ENCODE data around the gene NUP205. TPM values are rescaled to one million over a fixed set of nuclear protein-coding genes. Genes with fewer than 3 reads are reported as not detected.

The NUP205 gene
- total RNA-seq, 1 donor from 2014 or later: 27.0 TPM

DNA sequence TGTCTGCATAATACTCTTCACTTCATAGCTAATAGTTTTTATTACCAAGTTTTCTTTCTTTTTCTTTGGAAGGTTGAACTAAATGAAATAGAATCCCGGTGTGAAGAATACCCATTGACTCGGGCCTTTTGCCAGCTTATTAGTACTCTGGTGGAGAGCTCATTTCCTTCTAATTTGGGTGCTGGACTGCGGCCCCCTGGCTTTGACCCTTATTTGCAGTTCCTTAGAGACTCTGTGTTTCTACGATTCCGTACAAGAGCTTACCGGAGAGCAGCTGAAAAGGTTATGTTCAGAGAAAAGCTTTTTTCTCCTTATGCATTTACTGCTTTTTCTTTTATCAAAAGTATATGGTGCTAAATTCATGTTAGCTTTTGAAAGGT lies 40.2 kb downstream of the NUP205 start:
- H3K27me3 Mint-ChIP-seq (ENCODE audit: low read depth): no peaks in the 10 kb centered on the region
- peaks cover 10% of the 10 kb centered on the region for H3K4me1 Mint-ChIP-seq (ENCODE audit: low read depth)
- no peak overlapping the region for H3K4me3 Mint-ChIP-seq (ENCODE audit: unreplicated experiment)
- no peaks in the 10 kb centered on the region for H3K9me3 Mint-ChIP-seq (ENCODE audit: low read depth)
- DNase-seq (ENCODE audit: low spot score): no peak
- TF ChIP-seq, protein P1, sequence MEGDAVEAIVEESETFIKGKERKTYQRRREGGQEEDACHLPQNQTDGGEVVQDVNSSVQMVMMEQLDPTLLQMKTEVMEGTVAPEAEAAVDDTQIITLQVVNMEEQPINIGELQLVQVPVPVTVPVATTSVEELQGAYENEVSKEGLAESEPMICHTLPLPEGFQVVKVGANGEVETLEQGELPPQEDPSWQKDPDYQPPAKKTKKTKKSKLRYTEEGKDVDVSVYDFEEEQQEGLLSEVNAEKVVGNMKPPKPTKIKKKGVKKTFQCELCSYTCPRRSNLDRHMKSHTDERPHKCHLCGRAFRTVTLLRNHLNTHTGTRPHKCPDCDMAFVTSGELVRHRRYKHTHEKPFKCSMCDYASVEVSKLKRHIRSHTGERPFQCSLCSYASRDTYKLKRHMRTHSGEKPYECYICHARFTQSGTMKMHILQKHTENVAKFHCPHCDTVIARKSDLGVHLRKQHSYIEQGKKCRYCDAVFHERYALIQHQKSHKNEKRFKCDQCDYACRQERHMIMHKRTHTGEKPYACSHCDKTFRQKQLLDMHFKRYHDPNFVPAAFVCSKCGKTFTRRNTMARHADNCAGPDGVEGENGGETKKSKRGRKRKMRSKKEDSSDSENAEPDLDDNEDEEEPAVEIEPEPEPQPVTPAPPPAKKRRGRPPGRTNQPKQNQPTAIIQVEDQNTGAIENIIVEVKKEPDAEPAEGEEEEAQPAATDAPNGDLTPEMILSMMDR (IDR thresholded peaks at IDR 0.05): no peak
- no peak overlapping the region for H3K27ac Mint-ChIP-seq (ENCODE audit: unreplicated experiment)
- H3K36me3 Mint-ChIP-seq (ENCODE audit: low read depth): peaks cover 18% of the 10 kb centered on the region

DNA sequence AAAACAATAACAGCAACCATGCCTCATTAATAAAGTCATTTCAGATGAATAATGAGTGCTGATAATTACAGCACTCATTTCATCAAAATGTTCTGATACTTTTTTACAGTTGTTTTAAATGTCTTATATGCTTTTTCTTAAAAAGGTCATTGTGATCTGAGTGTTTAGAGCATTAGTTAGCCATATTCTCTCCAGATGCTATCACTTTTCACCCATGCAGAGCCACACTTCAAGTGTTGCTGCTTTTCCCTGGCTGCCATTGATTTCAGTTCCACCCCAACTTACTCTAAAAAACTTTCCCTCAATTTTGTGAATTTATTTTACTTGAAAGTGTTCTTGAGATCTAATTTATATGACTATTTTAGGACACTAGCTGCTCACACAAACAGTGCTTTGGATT lies 41.8 kb downstream of the NUP205 start:
- no peaks in the 10 kb centered on the region for H3K27me3 Mint-ChIP-seq (ENCODE audit: low read depth)
- no peak overlapping the region for H3K27ac Mint-ChIP-seq (ENCODE audit: unreplicated experiment)
- H3K9me3 Mint-ChIP-seq (ENCODE audit: low read depth): no peaks in the 10 kb centered on the region
- H3K4me3 Mint-ChIP-seq (ENCODE audit: unreplicated experiment): no peak overlapping the region
- H3K4me1 Mint-ChIP-seq (ENCODE audit: low read depth): peaks cover 10% of the 10 kb centered on the region
- DNase-seq (ENCODE audit: low spot score): no peak
- TF ChIP-seq, protein P1 (IDR thresholded peaks at IDR 0.05): no peak
- H3K36me3 Mint-ChIP-seq (ENCODE audit: low read depth): peaks cover 22% of the 10 kb centered on the region

DNA sequence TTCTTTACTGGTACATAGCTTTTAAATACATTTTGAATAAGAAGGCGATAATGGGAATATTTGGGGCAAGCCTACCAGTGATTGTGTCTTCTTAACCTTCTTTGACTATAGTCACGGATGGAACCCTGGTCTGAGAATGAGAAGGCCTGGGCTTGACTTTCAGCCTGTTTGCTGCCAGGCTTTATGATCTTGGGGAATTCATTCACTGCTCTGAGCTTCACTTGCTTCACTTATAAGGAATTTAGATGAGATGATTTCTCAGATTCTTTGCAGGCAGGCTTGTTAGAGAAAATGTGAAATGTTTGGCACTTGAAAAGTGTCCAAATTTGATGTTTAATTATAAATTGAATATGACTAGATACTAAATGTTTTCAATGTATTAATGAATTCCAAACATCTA lies 42.5 kb downstream of the NUP205 start:
- H3K4me3 Mint-ChIP-seq (ENCODE audit: unreplicated experiment): no peak overlapping the region
- H3K27ac Mint-ChIP-seq (ENCODE audit: unreplicated experiment): no peak overlapping the region
- no peak for DNase-seq (ENCODE audit: low spot score)
- H3K4me1 Mint-ChIP-seq (ENCODE audit: low read depth): peaks cover 10% of the 10 kb centered on the region
- H3K36me3 Mint-ChIP-seq (ENCODE audit: low read depth): peaks cover 20% of the 10 kb centered on the region
- H3K27me3 Mint-ChIP-seq (ENCODE audit: low read depth): no peaks in the 10 kb centered on the region
- TF ChIP-seq, protein P1 (IDR thresholded peaks at IDR 0.05): no peak
- H3K9me3 Mint-ChIP-seq (ENCODE audit: low read depth): no peaks in the 10 kb centered on the region

DNA sequence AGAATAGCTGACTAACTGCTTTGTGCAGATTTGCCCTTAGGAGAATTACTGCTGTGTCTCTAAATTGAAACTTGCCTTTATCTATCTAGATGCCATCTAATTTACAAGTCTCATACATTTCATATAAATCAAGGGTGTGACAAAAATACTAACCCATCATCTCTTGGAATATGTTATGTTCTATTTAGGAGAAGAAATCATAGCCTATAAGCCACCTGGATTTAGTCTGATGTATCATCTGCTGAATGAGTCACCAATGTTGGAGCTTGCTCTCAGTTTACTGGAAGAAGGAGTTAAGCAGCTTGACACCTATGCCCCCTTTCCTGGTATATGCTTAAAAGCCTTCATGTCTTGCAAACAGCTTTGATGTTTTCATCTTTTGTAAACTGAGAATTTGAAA lies 43.5 kb downstream of the NUP205 start:
- no peaks in the 10 kb centered on the region for H3K9me3 Mint-ChIP-seq (ENCODE audit: low read depth)
- DNase-seq (ENCODE audit: low spot score): no peak
- H3K36me3 Mint-ChIP-seq (ENCODE audit: low read depth): peaks cover 17% of the 10 kb centered on the region
- no peak overlapping the region for H3K4me3 Mint-ChIP-seq (ENCODE audit: unreplicated experiment)
- peaks cover 10% of the 10 kb centered on the region for H3K4me1 Mint-ChIP-seq (ENCODE audit: low read depth)
- H3K27ac Mint-ChIP-seq (ENCODE audit: unreplicated experiment): no peak overlapping the region
- H3K27me3 Mint-ChIP-seq (ENCODE audit: low read depth): no peaks in the 10 kb centered on the region
- TF ChIP-seq, protein P1 (IDR thresholded peaks at IDR 0.05): no peak

- TF ChIP-seq, protein P1 (IDR thresholded peaks at IDR 0.05): no peak
These were observed 44.6 kb downstream of the NUP205 start for GRCh38 chr7:135602304-135602703.

More at GRCh38 chr7:135602304-135602703, 44.6 kb downstream of the NUP205 start:
- DNase-seq (ENCODE audit: low spot score): no peak
- H3K4me1 Mint-ChIP-seq (ENCODE audit: low read depth): peaks cover 7% of the 10 kb centered on the region
- H3K27ac Mint-ChIP-seq (ENCODE audit: unreplicated experiment): no peak overlapping the region
- peaks cover 24% of the 10 kb centered on the region for H3K36me3 Mint-ChIP-seq (ENCODE audit: low read depth)
- H3K27me3 Mint-ChIP-seq (ENCODE audit: low read depth): no peaks in the 10 kb centered on the region
- H3K4me3 Mint-ChIP-seq (ENCODE audit: unreplicated experiment): no peak overlapping the region
- no peaks in the 10 kb centered on the region for H3K9me3 Mint-ChIP-seq (ENCODE audit: low read depth)
